ENCODE results near the gene CHRD. TPM values are rescaled to one million over a fixed set of nuclear protein-coding genes. Genes with fewer than 3 reads are reported as not detected.

The CHRD gene
- total RNA-seq, 2 experiments from 2014 or later: 0.22 TPM; not detected in 1

DNA sequence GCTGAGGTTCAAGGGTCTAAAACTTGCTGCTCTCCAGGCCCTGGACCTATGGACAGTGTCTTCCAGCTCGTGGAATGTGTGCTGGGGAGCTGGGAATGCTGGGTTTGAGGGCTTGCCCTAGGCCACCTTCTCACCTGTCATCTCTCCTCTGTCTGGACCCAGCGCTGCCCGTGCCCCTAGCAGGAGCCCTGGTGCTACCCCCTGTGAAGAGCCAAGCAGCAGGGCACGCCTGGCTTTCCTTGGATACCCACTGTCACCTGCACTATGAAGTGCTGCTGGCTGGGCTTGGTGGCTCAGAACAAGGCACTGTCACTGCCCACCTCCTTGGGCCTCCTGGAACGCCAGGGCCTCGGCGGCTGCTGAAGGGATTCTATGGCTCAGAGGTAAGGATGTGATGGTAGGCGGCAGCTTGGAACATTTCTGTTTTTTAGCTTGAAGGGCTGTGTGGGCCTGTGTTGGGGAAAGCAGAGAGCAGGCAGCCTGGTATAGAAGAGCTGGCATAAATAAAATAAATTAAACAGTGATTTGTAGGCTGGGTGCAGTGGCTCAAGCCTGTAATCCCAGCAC, 5.1 kb downstream of the CHRD start:
- Mint-ChIP-seq H3K27me3 (peaks cover 74% of the 10 kb centered on the region), H3K4me1 (ENCODE audit: low read depth) (peaks cover 5% of the 10 kb centered on the region), H3K27ac (no peak overlapping the region), H3K36me3 (ENCODE audit: low read depth) (no peaks in the 10 kb centered on the region), H3K9me3 (no peaks in the 10 kb centered on the region), H3K4me3 (no peak overlapping the region)
- TF ChIP-seq, protein P1, sequence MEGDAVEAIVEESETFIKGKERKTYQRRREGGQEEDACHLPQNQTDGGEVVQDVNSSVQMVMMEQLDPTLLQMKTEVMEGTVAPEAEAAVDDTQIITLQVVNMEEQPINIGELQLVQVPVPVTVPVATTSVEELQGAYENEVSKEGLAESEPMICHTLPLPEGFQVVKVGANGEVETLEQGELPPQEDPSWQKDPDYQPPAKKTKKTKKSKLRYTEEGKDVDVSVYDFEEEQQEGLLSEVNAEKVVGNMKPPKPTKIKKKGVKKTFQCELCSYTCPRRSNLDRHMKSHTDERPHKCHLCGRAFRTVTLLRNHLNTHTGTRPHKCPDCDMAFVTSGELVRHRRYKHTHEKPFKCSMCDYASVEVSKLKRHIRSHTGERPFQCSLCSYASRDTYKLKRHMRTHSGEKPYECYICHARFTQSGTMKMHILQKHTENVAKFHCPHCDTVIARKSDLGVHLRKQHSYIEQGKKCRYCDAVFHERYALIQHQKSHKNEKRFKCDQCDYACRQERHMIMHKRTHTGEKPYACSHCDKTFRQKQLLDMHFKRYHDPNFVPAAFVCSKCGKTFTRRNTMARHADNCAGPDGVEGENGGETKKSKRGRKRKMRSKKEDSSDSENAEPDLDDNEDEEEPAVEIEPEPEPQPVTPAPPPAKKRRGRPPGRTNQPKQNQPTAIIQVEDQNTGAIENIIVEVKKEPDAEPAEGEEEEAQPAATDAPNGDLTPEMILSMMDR (IDR thresholded peaks at IDR 0.05): no peak
- no peak for DNase-seq
- ChIA-PET CTCF (no interaction called here), POLR2A (no interaction called here)
- H3K4me1 ChIP-seq (ENCODE audit: insufficient read depth, low read length): peaks cover 14% of the 10 kb centered on the region
- no peak overlapping the region for H3K27ac ChIP-seq (ENCODE audit: low read depth in 1 of 2, low read length in 2 of 2)
- no peaks in the 10 kb centered on the region for H3K36me3 ChIP-seq (ENCODE audit: insufficient read depth, low read length)
- peaks cover 36% of the 10 kb centered on the region in 2 experiments for H3K27me3 ChIP-seq (ENCODE audit: control insufficient read depth in 1 of 2, insufficient read depth in 2 of 2, low read length in 2 of 2)
- H3K9me3 ChIP-seq (ENCODE audit: control insufficient read depth in 1 of 2, insufficient read depth in 1 of 2, low read length in 2 of 2): peaks cover 0 to 8% of the 10 kb centered on the region in 2 experiments
- intact Hi-C loops (cut with DNase I, micrococcal nuclease): no loop called here
- no peak for ATAC-seq (ENCODE audit: poor library complexity)
- no peak overlapping the region for H3K4me3 ChIP-seq (ENCODE audit: low read length)

DNA sequence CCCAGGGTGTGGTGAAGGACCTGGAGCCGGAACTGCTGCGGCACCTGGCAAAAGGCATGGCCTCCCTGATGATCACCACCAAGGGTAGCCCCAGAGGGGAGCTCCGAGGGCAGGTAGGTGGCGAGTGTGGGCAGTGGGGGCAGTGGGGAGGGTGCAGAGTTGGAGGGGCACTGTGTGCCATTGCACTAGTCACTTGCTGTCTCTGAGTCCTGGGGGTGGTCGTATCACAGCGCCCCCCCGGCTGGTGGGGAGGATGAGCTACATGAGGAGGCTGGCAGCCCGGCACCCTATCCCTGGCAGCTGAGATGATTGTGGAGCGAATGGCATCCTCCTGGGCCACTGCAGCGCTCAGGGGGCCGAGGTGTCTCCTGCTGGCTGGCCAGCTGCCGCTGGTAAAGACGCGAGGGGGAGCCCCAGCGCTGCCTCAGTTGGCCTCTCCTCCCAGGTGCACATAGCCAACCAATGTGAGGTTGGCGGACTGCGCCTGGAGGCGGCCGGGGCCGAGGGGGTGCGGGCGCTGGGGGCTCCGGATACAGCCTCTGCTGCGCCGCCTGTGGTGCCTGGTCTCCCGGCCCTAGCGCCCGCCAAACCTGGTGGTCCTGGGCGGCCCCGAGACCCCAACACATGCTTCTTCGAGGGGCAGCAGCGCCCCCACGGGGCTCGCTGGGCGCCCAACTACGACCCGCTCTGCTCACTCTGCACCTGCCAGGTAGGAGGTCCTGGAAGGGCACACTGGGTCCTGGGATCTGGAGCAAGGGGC, 6.4 kb downstream of the CHRD start:
- no peak overlapping the region for H3K27ac ChIP-seq (ENCODE audit: low read depth in 1 of 2, low read length in 2 of 2)
- H3K9me3 ChIP-seq (ENCODE audit: control insufficient read depth in 1 of 2, insufficient read depth in 1 of 2, low read length in 2 of 2): peaks cover 0 to 7% of the 10 kb centered on the region in 2 experiments
- Mint-ChIP-seq H3K27me3 (peaks cover 78% of the 10 kb centered on the region), H3K4me1 (ENCODE audit: low read depth) (no peaks in the 10 kb centered on the region), H3K36me3 (ENCODE audit: low read depth) (no peaks in the 10 kb centered on the region), H3K4me3 (no peak overlapping the region), H3K9me3 (no peaks in the 10 kb centered on the region), H3K27ac (no peak overlapping the region)
- DNase-seq: no peak
- H3K27me3 ChIP-seq (ENCODE audit: control insufficient read depth in 1 of 2, insufficient read depth in 2 of 2, low read length in 2 of 2): peaks cover 30 to 31% of the 10 kb centered on the region in 2 experiments
- peaks cover 7% of the 10 kb centered on the region for H3K4me1 ChIP-seq (ENCODE audit: insufficient read depth, low read length)
- no peak for ATAC-seq (ENCODE audit: poor library complexity)
- ChIA-PET POLR2A (no interaction called here), CTCF (no interaction called here)
- no peak overlapping the region for H3K4me3 ChIP-seq (ENCODE audit: low read length)
- H3K36me3 ChIP-seq (ENCODE audit: insufficient read depth, low read length): no peaks in the 10 kb centered on the region
- intact Hi-C loops (cut with DNase I, micrococcal nuclease): no loop called here
- TF ChIP-seq, protein P1 (IDR thresholded peaks at IDR 0.05): no peak

DNA sequence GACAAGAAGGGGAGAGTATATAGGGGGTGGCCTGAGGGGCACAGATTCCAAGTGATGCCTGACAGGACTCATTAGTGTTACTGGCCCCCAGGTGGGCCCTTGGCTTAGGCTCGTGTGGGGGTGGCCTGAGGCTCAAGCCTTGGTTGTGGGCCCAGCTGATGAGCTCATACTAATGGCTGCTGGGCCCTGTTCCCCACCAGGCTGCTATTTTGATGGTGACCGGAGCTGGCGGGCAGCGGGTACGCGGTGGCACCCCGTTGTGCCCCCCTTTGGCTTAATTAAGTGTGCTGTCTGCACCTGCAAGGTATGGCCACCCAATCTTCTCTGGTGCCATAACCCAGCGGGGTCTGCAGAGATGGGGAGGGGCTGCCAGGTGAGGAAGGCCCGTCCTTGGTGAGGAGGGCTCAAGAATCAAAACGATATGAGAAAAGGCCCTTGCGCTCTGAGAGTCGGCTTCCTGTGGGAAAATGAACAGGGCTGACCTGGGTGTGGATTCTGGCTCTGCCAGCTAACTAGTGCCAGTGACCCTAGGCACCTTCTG, 7.4 kb downstream of the CHRD start:
- Histone ChIP-seq H3K4me3 (ENCODE audit: low read length) (no peak overlapping the region), H3K9me3 (ENCODE audit: control insufficient read depth in 1 of 2, insufficient read depth in 1 of 2, low read length in 2 of 2) (no peaks in the 10 kb centered on the region), H3K27me3 (ENCODE audit: control insufficient read depth in 1 of 2, insufficient read depth in 2 of 2, low read length in 2 of 2) (peaks cover 19 to 21% of the 10 kb centered on the region in 2 experiments), H3K27ac (ENCODE audit: low read depth in 1 of 2, low read length in 2 of 2) (no peak overlapping the region), H3K4me1 (ENCODE audit: insufficient read depth, low read length) (no peaks in the 10 kb centered on the region), H3K36me3 (ENCODE audit: insufficient read depth, low read length) (no peaks in the 10 kb centered on the region)
- Mint-ChIP-seq H3K4me1 (ENCODE audit: low read depth) (no peaks in the 10 kb centered on the region), H3K36me3 (ENCODE audit: low read depth) (no peaks in the 10 kb centered on the region), H3K9me3 (no peaks in the 10 kb centered on the region), H3K4me3 (no peak overlapping the region), H3K27me3 (peaks cover 75% of the 10 kb centered on the region), H3K27ac (no peak overlapping the region)
- DNase-seq (no peak), ATAC-seq (ENCODE audit: poor library complexity) (no peak)
- intact Hi-C loops (cut with DNase I, micrococcal nuclease): no loop called here
- TF ChIP-seq, protein P1 (IDR thresholded peaks at IDR 0.05): no peak
- ChIA-PET CTCF (no interaction called here), POLR2A (no interaction called here)
